HUES64 (cell line): ENCODE measurements around the gene DGLUCY.
"Not testable (repeated sequence)": the region's sequence is repeated elsewhere in the genome, so short reads cannot be mapped to it uniquely, and the experiment has no call there.

Source experiments
- H3K27ac ChIP-seq: 2 replicates; pipeline ENCODE4 v1.7.0; 2013; ENCODE audit warnings: low read depth, low read length, inconsistent platforms
- H3K27me3 ChIP-seq: 2 replicates; pipeline ENCODE4 v1.6.1; 2013; ENCODE audit warnings: mild to moderate bottlenecking, low read length; ENCODE audit not compliant: insufficient read depth
- H3K36me3 ChIP-seq: 2 replicates; pipeline ENCODE4 v1.6.1; 2013; ENCODE audit warnings: mild to moderate bottlenecking, low read length; ENCODE audit not compliant: insufficient read depth
- H3K4me1 ChIP-seq: 2 replicates; pipeline ENCODE4 v1.6.1; 2013; ENCODE audit warnings: mild to moderate bottlenecking, low read length, moderate library complexity; ENCODE audit not compliant: insufficient read depth
- H3K4me3 ChIP-seq: 2 replicates; pipeline ENCODE4 v1.5.1; 2013; ENCODE audit warnings: mild to moderate bottlenecking, low read length, moderate library complexity
- H3K9ac ChIP-seq: 2 replicates; pipeline ENCODE4 v1.6.1; 2013; ENCODE audit warnings: mild to moderate bottlenecking, low read depth, low read length
- H3K9me3 ChIP-seq: 2 replicates; pipeline ENCODE4 v1.6.1; 2013; ENCODE audit warnings: low read depth, low read length; ENCODE audit not compliant: insufficient read depth
- WGBS: fragments of 150-250, 120-280 bp; methylation state at CpG from one replicate; pipeline ENCODE4 v1.1.7; 2013; ENCODE audit warnings: missing lambda C conversion rate; 5-methylcytosine and 5-hydroxymethylcytosine counted together

The DGLUCY gene

DNA sequence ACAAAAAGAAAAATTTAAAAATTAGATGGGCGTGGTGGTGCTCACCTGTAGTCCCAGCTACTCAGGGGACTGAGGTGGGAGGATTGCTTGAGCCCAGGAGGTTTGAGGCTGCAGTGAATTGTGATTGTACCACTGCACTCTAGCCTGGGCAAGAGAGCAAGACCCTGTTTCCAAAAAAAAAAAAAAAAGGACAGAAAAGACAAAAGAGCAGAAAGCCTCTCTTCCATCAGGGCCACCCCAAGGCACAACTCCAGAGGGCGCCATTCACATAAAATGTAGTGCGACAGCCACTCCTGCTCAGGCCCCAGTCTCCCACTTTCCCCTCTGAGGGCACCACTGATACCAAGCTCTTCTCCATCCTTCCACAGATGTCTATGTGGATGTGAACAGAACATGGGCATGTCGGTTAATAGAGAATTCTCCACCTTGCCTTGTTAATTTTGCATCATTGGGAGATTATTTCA, 41.8 kb downstream of the DGLUCY start:
- WGBS: 97% methylated on average over 4 of the region's 4 CpGs
- Histone ChIP-seq H3K9me3 (no peaks in the 10 kb centered on the region), H3K36me3 (peaks cover 19% of the 10 kb centered on the region)

GRCh38 chr14:91156142-91156666, 42.3 kb downstream of the DGLUCY start:
- not testable (repeated sequence) for H3K4me1 ChIP-seq, H3K27ac ChIP-seq, H3K9ac ChIP-seq, H3K27me3 ChIP-seq, H3K9me3 ChIP-seq, H3K4me3 ChIP-seq
- peaks cover 22% of the 10 kb centered on the region for H3K36me3 ChIP-seq
- WGBS: 94% methylated on average over 8 of the region's 9 CpGs

More for the DNA sequence above, 41.8 kb downstream of the DGLUCY start:
- H3K9ac ChIP-seq: no peak overlapping the region
- H3K4me3 ChIP-seq: no peak overlapping the region
- H3K27me3 ChIP-seq: no peaks in the 10 kb centered on the region
- H3K27ac ChIP-seq: no peak overlapping the region
- H3K4me1 ChIP-seq: no peaks in the 10 kb centered on the region

DNA sequence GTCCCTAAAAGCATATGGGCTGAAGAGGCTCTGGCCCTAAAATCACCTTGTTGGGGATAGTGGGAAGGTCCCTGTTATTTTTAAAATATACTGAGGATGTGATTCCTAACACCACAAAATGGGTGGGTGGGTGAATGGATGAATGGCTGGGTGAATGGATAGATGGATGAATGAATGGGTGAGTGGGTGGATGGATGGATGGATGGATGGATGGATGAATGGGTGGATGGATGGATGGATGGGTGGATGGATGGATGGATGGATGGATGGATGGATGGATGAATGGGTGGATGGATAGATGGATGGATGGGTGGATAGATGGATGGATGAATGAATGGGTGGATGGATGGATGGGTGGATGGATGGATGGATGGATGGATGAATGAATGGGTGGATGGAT, 43.0 kb downstream of the DGLUCY start:
- H3K9ac ChIP-seq, H3K27ac ChIP-seq, H3K9me3 ChIP-seq, H3K4me3 ChIP-seq, H3K4me1 ChIP-seq, H3K27me3 ChIP-seq: not testable (repeated sequence)
- H3K36me3 ChIP-seq: peaks cover 29% of the 10 kb centered on the region

DNA sequence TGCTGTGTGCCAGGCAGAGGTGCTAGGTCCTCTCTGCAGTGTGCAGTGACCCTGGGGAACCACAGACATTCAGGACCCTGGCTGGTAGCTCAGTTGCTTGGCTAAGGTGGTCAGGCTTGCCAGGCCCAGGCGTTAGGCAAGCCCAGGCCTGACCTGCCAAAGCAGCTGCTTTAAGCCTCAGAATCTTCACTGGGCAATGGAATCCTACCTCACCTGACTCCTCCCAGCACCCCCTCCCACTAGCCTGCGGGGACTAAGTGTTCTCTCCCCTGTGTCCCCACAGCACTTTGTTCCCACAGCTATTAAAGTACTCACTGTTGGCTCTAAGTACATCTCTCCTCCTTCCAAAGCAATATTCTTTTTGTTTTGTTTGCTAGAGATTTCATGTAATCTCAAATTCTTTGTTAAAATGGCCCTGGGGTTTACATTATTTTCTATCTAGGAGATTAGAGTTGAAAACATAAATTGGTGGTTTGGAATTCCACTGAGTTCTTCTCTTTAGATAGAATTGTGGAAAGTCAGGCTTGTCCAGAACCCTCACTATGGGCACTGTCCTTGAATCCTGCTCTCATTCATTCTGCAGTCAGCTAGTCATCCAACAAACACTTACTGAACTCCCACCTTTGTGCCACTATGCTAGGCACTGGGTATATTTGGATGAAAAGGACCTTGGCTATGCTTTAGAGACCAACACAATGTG, 44.4 kb downstream of the DGLUCY start:
- Histone ChIP-seq H3K9ac (no peak overlapping the region), H3K27ac (no peak overlapping the region), H3K4me1 (no peaks in the 10 kb centered on the region), H3K4me3 (no peak overlapping the region), H3K36me3 (peaks cover 35% of the 10 kb centered on the region), H3K9me3 (no peaks in the 10 kb centered on the region), H3K27me3 (no peaks in the 10 kb centered on the region)
- WGBS: 84% methylated on average over 2 of the region's 2 CpGs

DNA sequence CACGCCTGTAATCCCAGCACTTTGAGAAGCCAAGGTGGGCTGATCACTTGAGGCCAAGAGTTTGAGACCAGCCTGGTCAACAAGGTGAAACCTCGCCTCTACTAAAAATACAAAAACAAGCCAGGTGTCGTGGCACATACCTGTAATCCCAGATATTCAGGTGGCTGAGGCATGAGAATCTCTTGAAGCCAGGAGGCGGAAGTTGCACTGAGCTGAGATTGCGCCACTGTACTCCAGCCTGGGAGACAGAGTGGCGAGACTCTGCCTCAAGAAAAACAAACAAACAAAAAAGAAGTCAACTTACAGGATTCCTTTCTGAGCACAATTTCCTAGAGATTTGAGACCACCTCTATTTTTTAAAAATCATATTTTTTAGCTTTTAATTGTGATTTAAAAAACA, 45.3 kb downstream of the DGLUCY start:
- Histone ChIP-seq H3K27me3 (no peaks in the 10 kb centered on the region), H3K4me1 (no peaks in the 10 kb centered on the region), H3K36me3 (peaks cover 35% of the 10 kb centered on the region), H3K9ac (no peak overlapping the region), H3K4me3 (no peak overlapping the region), H3K9me3 (no peaks in the 10 kb centered on the region), H3K27ac (no peak overlapping the region)
- 94% methylated on average over 6 of the region's 6 CpGs for WGBS

DNA sequence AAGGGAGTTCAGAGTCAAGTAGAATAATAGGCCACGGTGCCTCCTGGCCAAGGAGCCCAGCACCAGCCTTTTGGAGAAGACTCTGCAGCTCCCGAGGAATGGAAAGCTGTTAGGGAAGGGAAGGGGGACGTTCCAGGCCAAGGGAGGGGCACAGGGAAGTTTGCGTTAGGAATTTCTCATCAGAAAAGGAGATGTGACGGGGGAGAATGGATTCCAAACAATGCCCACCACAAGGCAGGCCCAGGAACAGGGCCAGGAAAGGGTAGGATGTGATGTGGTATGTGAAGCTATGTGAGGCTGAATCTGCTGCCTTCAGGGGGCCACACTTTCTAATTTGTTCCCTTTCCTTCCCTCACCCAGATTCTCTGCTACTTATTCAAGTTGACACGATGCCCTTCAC, 46.0 kb downstream of the DGLUCY start:
- H3K4me3 ChIP-seq: no peak overlapping the region
- H3K27me3 ChIP-seq: no peaks in the 10 kb centered on the region
- H3K27ac ChIP-seq: no peak overlapping the region
- H3K36me3 ChIP-seq: peaks cover 41% of the 10 kb centered on the region
- WGBS: 87% methylated on average over 6 of the region's 6 CpGs
- H3K9ac ChIP-seq: no peak overlapping the region
- H3K9me3 ChIP-seq: no peaks in the 10 kb centered on the region
- H3K4me1 ChIP-seq: no peaks in the 10 kb centered on the region

- 94% methylated on average over 14 of the region's 14 CpGs for WGBS
- Histone ChIP-seq H3K36me3 (peaks cover 57% of the 10 kb centered on the region), H3K4me3 (no peak overlapping the region), H3K27me3 (no peaks in the 10 kb centered on the region), H3K27ac (no peak overlapping the region), H3K4me1 (no peaks in the 10 kb centered on the region), H3K9ac (no peak overlapping the region), H3K9me3 (no peaks in the 10 kb centered on the region)
Observed at GRCh38 chr14:91163316-91163715, 49.4 kb downstream of the DGLUCY start.

DNA sequence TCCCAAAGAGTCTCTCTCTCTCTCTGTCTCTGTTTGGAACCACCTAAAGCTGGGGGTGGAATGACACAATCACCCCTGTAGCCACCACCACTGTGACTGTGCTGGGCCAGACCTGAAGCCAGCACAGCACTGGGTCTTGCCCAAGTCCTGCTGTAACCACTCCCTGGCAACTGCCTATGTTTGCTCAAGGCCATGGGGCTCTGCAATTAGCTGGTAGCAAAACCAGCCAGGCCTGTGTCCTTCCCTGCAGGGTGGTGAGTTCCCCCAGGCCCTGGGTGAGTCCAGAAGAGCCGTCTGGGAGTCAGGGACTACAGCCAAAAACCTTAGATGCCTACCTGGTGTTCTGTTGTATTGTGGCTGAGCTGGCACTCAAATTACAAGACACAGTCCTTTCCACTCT, 50.8 kb downstream of the DGLUCY start:
- Histone ChIP-seq H3K27me3 (no peaks in the 10 kb centered on the region), H3K9ac (no peak overlapping the region), H3K4me1 (no peaks in the 10 kb centered on the region), H3K27ac (no peak overlapping the region), H3K4me3 (no peak overlapping the region), H3K9me3 (no peaks in the 10 kb centered on the region), H3K36me3 (peaks cover 53% of the 10 kb centered on the region)
- WGBS: 100% methylated on average over 1 of the region's 1 CpG

GRCh38 chr14:91167380-91167770, 53.5 kb downstream of the DGLUCY start:
- Histone ChIP-seq H3K27me3 (no peaks in the 10 kb centered on the region), H3K9me3 (no peaks in the 10 kb centered on the region), H3K36me3 (peaks cover 29% of the 10 kb centered on the region), H3K4me1 (no peaks in the 10 kb centered on the region), H3K4me3 (no peak overlapping the region), H3K27ac (no peak overlapping the region), H3K9ac (no peak overlapping the region)
- WGBS: 93% methylated on average over 5 of the region's 5 CpGs

DNA sequence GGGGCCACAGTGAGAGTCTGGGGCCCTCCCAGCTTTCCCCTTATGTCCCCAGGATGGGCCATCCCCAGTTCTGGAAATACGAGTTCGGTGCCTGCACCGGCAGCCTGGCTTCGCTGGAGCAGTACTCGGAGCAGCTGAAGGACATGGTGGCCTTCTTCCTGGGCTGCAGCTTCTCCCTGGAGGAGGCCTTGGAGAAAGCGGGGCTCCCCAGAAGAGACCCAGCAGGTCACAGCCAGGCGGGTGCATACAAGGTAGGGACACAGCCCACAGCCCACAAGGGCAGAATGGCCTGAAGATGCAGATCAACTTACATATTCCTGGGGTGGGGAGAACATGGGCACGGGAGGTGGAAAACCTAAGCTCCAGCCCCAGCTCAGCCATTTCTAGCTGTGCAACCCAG, 56.1 kb downstream of the DGLUCY start:
- 97% methylated on average over 8 of the region's 8 CpGs for WGBS
- no peaks in the 10 kb centered on the region for H3K4me1 ChIP-seq
- H3K4me3 ChIP-seq: no peak overlapping the region
- H3K9me3 ChIP-seq: no peaks in the 10 kb centered on the region
- H3K27ac ChIP-seq: no peak overlapping the region
- peaks cover 24% of the 10 kb centered on the region for H3K36me3 ChIP-seq
- H3K9ac ChIP-seq: no peak overlapping the region
- no peaks in the 10 kb centered on the region for H3K27me3 ChIP-seq

DNA sequence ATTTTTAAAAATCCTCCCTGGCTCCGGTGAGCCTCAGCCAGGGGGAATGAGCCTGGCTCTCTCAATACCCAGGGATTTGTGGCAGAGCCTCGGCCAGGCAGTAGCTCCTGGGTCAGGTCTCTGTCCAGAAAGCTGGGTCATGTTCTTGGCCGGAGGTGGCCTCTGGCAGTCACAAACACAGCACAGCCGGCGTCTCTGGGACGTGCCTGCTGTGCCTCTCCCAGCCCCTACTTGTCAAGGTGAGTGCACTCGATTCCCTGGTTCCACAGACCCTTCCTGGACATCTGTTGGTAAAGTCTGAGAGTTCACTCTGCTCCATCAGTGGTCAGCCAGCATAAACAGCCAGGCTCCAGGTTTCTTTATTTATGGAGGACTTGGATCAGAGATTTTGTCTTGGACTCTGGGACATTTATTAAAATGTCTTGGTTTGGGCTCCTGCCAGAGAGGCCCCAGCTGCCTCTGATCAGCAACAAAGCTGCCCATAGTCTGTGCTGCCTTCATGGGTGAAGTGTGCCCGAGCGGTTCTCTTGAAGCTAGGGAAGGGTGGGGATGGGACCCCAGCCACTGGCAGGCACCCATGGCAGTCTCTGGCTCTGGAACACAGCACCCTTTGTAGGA, 56.7 kb downstream of the DGLUCY start:
- WGBS: 91% methylated on average over 9 of the region's 9 CpGs
- H3K27ac ChIP-seq: no peak overlapping the region
- H3K36me3 ChIP-seq: peaks cover 17% of the 10 kb centered on the region
- H3K27me3 ChIP-seq: no peaks in the 10 kb centered on the region
- H3K4me3 ChIP-seq: no peak overlapping the region
- no peaks in the 10 kb centered on the region for H3K9me3 ChIP-seq
- no peak overlapping the region for H3K9ac ChIP-seq
- H3K4me1 ChIP-seq: no peaks in the 10 kb centered on the region
